HG03575 (cell line): ENCODE results near the gene SEC62.
"Not testable (repeated sequence)": the region's sequence is repeated elsewhere in the genome, so short reads cannot be mapped to it uniquely, and the experiment has no call there.

Source experiments
- ATAC-seq: cut with Tn5 transposase; IDR thresholded peaks from one replicate; pipeline ENCODE4 v1.9.1; 2021; ENCODE audit not compliant: unreplicated experiment, insufficient number of reproducible peaks, low FRiP score; ENCODE audit errors: extremely low read depth

Gene SEC62

DNA sequence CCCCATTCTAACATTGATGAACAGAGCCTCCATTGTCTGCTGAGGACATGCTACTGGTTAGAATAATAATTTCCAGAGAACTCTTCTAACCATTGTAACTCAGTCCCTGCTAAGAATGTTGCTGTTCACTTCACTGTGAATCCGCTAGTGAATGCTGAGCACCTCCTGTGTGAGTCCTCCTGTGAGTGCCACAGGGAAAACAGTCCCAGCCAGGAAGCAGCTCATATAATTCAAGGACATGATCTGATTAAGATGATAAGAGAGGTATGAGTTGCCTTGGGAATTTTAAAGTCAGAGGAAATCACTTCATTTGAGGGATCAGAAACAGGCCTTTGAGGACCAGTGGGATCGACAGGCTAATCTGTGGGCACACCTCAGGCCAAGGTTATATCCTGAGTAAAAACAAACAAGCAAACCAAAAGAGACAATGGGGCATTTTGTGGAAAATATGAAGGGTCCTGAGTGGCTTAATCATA, 37.3 kb downstream of the SEC62 start:
- no peak for ATAC-seq

DNA sequence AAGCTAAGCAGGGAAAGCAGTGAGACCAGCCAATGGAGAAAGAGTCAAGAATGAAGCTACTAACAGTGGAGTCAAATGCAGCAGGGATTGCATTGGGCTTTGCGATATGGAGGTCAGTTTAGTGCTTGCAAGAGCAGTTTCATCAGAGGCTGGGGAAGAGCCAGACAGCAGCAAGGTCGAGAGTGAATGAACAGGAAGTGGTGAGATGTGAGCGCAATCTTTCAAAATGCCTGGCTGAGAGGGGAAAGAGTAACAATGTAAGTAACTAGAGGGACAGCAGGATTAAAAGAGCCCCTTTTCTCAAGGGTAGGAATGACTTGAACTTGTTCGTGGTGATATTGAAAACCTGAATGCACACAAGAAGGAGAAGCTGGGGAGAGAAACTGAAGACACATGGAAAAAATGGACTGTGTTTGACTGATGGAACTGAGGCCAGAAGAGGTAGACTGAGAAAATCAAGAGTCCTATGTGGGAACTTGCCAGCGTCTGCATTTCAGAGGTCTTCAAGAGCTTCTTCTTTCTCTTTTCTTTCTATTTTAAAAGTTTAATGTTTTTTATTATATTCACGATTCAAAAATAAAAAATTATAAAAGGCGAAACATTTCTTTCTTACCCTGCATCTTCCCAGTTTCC, 40.5 kb downstream of the SEC62 start:
- ATAC-seq: peak; percentile 51

DNA sequence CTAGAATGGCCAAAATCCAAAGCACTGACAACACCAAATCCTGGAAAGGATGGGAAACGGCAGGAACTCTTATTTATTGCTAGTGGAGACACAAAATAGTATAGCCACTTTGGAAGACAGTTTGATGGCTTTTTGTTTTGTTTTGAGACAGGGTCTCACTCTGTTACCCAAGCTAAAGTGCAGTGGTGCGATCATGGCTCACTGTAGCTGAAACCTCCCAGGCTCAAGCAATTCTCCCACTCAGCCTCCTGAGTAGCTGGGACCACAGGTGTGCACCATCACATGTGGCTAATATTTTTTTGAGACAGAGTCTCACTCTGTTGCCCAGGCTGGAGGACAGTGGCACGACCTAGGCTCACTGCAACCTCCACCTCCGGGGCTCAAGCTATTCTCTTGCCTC, 43.9 kb downstream of the SEC62 start:
- no peak for ATAC-seq

DNA sequence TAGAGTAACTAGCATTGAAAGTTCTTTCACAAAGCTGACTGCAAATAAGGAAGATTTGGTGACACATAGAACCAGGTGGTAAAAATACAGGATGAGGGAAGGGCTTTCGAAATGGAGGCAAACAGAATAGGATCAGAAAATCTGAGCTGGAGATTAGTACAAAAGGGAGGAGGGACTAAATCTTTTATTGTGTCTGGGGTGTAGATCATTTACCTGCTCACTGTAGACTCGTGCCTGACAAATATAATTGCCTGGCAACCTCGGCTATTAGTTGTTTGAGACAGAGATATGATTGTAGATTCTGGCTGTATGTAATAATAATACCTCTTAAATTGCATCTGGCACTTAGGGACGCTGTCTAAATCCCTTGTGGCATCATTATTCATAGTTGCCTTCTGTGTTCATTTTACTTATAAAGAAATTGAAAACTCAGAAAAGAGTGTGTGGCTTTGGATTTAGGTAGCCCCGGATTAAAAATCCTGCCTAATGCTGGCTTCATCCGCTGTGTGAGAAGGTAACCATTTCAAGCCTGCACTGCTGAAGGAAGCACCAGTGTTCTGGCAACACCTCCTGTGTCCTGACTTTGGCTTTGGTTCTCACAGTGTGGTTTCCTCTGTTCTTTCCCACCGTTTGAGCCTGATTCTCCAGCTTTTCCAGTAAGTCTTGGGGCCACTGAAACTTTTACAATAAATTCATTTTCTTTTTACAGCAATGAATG, 46.2 kb downstream of the SEC62 start:
- no peak for ATAC-seq

DNA sequence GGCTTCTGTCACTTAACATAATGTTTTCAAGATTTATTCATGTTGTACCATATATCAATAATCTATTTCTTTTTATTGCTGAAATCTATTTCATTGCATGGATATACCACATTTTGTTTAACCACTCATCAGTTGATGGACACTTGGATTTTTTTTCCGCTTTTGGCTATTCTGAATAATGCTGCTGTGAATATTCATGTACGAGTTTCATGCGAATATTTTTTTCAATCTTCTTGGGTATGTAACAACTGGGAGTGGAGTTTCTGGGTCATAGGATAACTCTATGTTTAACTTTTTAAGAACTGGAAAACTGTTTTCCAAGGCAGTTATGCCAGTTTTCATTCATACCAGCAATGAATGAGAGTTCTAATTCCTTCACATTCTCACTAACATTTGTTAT, 49.5 kb downstream of the SEC62 start:
- no peak for ATAC-seq

DNA sequence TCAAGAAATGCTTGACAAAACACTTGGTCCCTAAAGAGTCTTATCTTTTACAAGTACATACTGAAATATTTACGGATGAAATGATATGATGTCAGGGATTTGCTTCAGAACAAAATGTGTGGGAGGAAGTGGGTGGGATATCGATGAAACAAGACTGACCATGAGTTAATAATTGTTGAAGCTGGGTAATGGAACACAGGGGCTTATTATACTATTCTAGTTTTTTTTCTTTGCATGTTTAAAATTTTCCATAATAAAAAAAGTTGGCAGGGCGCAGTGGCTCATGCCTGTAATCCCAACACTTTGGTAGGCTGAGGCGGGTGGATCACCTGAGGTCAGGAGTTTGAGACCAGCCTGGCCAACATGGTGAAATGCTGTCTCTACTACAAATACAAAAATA, 52.7 kb downstream of the SEC62 start:
- not testable (repeated sequence) for ATAC-seq

DNA sequence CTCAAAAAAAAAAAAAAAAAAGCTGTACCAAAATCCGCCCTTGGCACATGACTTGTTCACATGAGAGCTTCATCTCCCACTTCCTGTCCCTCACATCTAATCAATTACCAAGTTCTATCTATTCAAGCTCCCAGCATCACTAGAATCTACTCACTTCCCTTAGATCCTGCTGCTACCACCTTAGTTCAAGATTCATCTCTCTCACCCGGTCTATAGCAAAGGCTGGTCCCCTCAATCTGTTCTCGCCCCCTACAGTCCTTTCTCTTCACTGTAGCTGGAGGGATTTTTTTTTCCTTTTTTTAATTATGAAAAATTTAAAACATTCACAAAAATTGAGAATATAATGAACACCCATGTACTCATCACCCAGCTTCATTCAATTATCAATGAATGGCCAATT, 54.5 kb downstream of the SEC62 start:
- no peak for ATAC-seq

DNA sequence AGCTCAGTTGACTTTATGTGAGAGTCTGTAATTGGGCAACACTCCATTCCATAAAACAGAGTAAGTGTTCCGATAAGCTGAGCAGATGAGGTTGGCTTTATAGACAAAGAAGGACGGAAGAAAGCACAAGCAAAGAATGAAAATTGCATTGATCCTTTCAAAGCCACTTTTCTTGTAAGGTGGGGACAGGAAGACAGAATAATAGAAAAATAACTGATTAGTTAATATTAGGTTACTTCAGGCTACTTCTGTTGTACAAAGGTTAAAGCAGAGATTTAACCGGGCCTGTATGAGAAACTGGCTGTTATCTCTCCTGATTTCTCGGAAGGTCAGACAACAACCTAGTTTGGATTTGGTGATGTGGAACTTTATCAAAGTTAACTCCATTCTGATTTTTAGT, 55.7 kb downstream of the SEC62 start:
- no peak for ATAC-seq

DNA sequence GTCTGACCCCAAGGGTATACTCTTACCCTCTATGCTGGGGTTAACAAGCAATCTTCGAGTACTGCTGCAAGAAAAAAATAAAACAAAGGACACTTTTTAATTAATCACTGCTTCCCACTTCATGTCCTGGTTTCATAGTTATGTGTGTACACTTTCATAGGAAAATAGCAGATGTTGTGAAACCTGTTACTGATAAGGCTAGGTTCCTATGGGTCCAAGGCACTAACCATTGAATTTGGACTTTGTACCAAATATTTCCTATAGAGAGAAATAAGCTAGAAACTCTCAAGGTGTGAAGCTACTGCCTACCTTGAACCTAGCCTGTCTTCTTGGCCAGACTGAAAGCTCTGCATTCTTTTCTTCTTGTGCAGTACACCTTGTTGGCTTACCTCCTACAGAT, 56.6 kb downstream of the SEC62 start:
- ATAC-seq: no peak

DNA sequence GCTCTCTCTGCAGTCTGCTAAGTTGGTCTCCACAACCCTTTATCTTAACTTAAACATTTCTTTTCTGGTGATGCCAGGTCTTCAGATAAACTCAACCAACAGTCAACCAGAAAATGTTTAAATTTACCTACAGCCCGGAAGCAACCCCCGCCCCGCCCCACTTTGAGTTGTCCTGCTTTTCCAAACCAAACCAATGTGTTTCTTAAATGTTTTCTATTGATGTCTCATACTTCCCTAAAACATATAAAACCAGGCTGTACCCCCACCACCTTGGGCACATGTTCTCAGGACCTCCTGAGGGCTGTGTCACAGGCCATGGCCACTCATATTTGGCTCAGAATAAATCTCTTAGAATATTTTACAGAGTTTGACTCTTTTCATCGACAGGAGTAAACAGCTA, 58.0 kb downstream of the SEC62 start:
- no peak for ATAC-seq

DNA sequence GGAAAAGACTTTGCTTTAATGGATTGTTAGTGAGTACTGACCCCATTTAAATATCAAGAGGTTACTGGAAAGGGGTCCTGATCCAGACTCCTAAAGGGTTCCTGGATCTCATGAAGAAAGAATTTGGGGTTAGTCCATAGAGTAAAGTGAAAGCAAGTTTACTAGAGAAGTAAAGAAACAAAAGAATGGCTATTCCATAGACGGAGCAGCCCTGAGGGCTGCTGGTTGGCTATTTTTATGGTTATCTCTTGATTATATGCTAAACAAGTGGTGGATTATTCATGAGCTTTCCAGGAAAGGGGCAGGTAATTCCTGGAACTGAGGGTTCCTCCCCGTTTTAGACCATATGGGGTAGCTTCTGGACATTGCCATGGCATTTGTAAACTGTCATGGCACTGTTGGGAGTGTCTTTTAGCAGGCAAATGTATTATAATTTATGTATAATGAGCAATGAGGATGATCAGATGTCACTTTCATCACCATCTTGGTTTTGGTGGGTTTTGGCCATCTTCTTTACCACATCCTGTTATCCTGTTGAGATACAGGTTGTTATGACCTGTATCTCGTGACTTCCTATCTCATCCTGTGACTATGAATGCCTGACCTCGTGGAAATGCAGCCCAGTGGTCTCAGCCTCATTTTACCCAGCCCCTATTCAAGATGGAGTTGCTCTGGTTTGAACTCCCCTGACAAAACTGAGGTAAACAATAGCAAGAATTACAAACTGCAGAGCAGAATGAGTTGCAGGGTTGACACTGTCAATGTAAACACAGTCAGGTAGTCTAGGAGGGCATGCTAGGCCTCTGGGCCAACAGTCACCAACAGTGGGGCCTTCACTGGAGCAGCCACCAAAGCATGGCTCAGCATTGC, 60.9 kb downstream of the SEC62 start:
- no peak for ATAC-seq

DNA sequence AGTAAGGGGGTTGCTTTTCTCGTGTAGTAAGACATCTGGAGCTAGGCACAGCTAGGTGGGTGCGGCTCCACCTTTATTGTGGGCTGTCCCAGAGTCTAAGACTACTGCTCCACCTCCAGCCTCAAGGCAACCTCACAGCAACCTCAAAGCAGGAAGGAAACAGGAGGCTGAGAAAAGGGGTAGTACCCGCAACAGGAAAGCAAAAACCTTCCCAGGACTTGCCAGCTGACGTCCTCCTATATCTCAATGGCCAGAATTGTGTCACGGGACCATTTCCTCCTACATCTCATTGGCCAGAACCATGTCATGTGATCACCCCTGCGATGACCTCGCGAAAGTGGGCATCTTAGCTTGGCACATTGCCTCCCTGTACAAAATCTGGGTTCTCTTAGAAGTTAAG, 66.9 kb downstream of the SEC62 start:
- no peak for ATAC-seq

DNA sequence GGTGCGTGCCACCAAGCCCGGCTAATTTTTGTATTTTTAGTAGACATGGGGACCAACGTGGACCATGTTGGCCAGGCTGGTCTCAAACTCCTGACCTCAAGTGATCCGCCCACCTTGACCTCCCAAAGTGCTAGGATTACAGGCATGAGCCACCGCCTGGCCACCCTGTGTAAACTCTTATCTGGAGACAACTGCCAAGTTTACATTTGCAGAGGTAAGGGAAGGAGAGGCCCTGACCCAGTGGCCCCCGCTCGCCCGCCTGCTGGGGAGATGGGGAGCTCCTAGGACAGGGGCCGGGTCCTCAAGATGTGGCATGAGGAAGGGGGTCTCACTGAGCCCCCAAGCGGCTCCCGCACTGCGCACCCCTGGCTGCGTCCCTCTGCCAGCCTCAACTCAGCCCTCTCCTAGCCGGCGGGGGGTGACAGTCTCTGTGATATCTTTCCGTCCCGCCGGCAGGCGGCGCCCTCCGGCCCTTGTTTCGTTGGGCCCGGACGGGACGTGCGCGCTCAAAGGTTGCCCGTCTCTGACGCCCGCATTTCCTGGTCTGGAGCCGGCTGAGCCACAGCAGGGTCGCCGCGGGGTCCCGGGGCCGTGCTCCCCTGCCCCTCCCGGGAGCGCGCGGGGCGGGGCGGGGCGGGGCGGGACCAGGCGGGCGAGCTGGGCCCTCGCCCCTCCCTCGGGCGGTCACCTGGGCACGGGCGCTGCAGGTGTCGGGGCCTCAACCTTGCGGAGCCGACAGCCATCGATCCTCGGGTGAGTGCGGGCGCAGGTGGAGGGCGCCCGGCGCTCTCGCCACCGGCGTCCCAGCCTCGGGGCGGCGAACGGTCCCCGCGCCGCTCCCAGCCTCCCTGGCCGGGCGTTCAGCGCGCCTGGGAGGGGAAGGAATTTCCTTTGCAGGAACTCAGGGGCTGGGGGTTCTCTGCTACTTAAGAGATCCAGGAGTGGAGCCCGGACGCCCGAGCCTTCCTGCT, 71.1 kb downstream of the SEC62 start, which contains the start of gene GPR160:
GPR160 (plus strand) TSS at position 533 of the 971 bp plus-strand sequence. CDS start 45,978 bp downstream, outside the sequence.
- peak; percentile 64 for ATAC-seq

DNA sequence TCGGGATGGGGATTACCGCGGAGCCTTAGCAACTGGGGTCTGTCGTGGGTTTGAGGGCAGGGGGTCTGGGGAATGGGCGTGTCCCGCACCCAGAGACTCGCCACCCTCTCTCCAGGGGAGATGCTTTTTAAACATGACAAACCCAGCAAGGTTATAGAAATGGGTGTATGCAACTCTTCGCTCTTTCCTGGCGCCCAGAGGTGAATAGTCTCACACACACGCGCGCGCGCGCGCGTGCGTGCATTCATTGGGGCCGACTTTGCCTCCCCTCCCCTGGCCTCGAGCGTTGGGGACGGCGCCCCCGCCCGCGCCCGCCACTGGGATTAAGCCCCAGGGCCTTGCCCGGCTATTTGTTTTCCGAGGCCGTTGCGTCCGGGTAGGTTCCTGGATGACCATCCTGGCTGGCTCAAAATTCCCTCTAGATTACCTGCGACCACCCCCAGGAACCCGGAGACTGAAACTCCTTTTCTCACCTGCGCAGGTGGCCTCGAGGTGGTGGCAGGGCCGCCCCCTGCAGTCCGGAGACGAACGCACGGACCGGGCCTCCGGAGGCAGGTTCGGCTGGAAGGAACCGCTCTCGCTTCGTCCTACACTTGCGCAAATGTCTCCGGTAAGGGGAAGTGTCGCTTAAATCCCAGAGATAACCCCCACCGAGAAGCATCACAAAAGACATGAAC, 72.0 kb downstream of the SEC62 start:
- ATAC-seq: no peak

DNA sequence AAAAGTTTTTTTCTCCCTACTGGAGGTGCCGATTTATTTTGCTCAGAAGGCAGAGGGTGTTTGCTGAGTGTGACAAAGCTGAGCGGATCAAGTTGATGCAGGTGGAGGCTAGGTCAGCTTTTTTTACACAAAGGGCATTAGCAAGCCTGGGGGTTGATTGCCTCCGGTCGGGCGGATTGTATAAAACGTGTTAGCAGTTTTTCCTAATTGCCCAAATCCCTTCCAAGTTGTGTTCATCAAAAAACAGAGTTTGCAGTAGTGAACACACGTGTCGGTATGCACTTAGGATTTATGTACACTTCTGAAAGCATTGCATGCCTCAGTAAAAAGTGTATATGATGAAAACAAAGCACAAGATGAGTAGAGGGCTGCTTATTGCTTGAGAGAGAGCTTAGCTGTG, 73.8 kb downstream of the SEC62 start:
- no peak for ATAC-seq

DNA sequence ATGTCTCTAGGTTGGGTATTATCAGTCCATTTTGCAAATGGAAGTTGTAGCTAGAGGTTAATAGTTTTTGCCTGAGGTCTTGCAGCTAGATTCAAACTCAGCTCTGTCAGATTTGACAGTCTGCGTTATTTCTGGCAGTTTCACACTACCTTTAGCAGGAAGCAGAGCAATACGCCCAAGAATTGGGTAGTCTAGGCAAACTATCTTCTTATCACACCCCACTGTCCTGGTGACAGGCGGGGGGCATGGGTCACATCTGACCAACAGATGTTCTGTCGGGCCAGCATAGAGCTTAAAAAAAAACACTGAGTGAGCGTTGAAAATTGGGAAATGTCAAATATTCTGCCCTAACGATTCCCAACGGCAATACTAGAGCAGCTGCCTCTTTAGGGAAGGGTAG, 76.9 kb downstream of the SEC62 start:
- no peak for ATAC-seq

DNA sequence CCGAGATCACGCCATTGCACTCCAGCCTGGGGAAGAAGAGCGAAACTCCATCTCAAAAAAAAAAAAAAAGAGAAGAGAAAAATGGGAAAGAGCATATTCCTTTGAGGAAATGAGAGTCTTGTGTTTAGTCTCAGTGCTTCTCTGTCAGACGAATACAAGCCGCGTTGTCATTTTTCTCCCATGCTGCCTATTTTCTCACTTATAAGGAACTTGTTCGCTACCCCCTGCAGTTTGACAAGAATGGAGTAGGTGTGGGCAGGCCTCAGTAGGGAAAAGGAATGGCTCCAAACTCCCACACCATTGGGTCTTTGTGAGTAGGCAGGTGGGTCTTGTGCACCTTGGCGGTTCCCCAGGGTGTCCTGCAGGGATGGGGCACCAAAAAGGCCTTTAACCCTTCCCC, 77.7 kb downstream of the SEC62 start:
- ATAC-seq: no peak

DNA sequence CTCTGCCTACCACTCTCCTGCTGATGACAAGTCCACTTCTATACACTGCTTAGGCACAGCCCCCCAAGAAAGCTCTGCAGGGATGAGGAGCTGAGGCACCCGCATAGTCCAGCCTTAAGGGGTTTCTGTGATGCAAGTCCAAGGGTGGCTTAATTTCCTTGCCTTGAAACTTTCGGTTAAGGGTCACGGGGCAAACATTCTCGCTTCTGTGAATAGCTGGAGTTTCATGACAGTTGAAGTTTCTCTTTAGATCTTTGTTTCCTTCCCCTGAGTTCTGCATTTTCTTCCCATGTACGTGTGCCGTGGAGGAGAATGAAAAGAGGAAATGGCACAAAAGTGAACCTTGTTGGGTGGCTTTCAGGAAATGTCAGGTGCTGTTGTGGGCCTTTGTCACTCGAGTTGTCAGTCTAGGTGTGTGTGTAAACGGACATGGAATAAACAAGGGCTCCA, 78.2 kb downstream of the SEC62 start:
- peak; percentile 66 for ATAC-seq
